AG09309 (cell line): ENCODE data around the gene JAKMIP2.

Source experiments
- DNase-seq: peaks from one replicate; pipeline ENCODE4 v3.0.0-alpha.2; 2010; ENCODE audit warnings: low read depth
- H3K4me3 ChIP-seq: 2 replicates; pipeline ENCODE4 v1.5.1; 2011; ENCODE audit warnings: mild to moderate bottlenecking, low read depth, low read length, moderate library complexity; ENCODE audit not compliant: control insufficient read depth
- CTCF ChIP-seq: IDR thresholded peaks from 2 replicates; pipeline ENCODE4 v1.5.1; 2011; ENCODE audit warnings: mild to moderate bottlenecking, low read depth, low read length, inconsistent platforms; ENCODE audit not compliant: insufficient read depth, control insufficient read depth; ENCODE audit errors: missing control alignments

JAKMIP2 gene

DNA sequence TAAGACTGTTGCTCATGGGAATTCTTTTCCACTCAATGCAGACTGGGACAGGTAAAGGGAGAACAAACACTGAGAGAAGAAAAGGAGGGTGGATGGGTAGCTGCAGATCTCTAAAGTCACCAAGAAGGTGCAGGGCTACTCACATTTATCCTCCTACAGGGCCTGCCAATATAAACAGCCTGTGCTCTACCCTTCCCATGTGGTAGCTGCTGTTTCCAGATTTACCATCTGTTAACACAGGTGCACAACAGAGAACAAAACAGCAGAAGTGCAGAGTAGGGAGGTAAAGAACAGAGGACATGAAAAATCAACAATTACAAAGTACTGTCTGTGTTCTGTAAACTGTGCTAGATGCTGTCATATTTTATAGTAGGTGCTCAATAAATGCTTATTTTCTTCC lies 26.0 kb downstream of the JAKMIP2 start:
- DNase-seq: no peak
- no peak for TF ChIP-seq CTCF
- H3K4me3 ChIP-seq: no peak overlapping the region

- TF ChIP-seq CTCF: no peak
- DNase-seq: no peak
- H3K4me3 ChIP-seq: no peak overlapping the region
Measured at GRCh38 chr5:147754372-147755122, 28.0 kb downstream of the JAKMIP2 start.

- no peak for DNase-seq
- TF ChIP-seq CTCF: no peak
- H3K4me3 ChIP-seq: no peak overlapping the region
Measured at GRCh38 chr5:147753765-147754164, 28.8 kb downstream of the JAKMIP2 start.

DNA sequence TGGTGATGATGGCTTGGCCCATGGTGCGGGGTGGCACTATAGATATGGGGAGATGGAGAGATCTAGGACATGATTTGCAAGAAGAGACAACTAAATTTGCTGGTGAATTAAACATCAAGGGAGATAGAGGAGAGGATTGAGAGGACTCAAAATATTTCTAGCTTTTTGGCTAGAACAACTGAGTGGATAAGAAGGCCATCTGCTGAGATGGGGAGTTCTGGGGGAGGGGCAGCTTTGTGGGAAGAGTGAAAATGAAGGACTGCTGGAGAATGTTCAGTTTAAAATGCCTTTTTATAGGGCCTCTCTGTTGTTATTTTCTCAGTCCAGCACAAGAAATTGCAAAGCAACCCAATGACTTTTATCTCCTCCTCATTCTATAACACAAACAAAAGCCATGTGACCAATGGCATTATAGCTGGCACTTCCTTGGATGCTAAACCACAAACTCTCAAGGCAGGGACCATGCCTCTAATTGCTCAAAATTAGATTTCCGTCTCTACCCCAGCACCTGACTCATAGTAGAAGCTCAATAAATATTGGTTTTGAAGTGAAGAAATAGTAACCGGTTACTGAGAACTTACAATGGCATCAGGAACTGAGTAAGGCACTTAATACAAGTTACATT lies 29.8 kb downstream of the JAKMIP2 start:
- no peak overlapping the region for H3K4me3 ChIP-seq
- no peak for DNase-seq
- no peak for TF ChIP-seq CTCF

DNA sequence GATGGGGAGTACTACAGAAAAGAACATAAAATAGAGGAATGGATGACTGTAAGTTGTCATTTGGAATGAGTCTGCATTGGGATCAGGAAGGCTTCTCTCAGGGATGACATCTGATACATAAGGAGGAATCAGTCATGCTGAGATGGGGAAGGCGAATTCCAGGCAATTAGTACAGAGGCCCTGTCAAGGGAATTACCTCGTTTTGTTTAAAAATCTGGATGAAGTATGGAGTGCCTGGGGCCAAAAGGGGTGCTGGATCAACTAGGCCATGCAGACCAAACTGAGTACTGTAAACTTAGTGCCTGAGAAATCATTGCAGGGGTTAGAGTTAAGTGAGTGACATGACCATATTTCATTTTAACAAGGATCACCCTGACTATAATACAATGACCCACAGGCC lies 30.5 kb downstream of the JAKMIP2 start:
- no peak for DNase-seq
- no peak overlapping the region for H3K4me3 ChIP-seq
- no peak for TF ChIP-seq CTCF

DNA sequence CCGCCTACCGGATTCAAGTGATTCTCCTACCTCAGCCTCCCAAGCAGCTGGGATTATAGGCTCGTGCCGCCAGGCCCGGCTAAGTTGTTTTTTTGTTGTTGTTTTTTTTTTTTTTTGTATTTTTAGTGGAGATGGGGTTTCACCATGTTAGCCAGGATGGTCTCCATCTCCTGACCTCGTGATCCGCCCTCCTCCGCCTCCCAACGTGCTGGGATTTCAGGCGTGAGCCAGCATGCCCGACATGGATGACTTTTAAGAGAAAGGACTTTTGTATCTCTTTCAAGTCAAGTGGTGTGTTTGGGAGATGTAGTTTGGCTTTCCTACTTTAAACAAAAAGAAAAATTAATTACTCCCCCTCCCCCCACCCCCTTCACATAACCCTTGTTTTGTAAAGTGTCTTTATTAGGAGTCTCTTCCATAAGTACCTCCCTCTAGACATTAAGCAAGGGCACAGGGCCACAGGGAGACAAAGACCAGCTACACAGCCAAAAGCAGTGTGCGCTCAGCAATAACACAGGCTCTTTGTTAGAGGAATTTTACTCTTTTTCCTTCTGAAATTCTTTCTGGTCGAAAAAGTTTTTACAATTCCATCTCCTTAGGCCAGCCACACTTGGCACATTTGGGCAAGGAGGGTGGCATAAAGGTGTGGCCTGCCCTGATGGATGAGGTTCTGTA lies 31.2 kb downstream of the JAKMIP2 start:
- TF ChIP-seq CTCF: no peak
- H3K4me3 ChIP-seq: no peak overlapping the region
- DNase-seq: no peak
